ENCODE results near the gene CNOT4.

Gene CNOT4

DNA sequence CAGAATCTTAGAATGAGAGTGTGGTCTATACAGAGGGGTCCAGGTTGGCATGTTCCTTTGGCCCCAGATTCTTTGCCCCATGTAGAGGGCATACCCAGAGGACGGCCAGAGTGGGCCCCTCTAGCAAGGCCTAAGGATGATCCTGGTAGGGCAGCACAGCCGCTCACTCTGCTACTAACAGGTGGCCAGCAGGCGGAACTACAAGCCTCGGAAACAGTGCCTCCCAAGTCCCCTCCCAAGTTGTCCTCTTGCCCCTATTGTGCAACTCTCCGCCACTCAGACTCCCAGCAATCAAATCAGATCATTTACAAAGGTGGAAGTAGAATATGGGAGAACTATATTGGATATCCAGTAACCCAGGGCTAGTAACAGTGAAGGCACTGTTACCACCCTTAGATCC lies 168.9 kb downstream of the CNOT4 start:
- no peaks in the 10 kb centered on the region for H3K9me3 ChIP-seq (ENCODE audit: insufficient read depth, low read length)
- H3K27ac ChIP-seq (ENCODE audit: low read length) = no peak overlapping the region
- H2AFZ ChIP-seq (ENCODE audit: low read depth, low read length) = no peak overlapping the region
- no peaks in the 10 kb centered on the region for H3K36me3 ChIP-seq (replicated peaks; ENCODE audit: low read depth, low read length)
- H3K27me3 ChIP-seq (ENCODE audit: low read depth, low read length) = peaks cover 6% of the 10 kb centered on the region; the same call in 1 of the 2 replicates
- H3K4me2 ChIP-seq (ENCODE audit: low read length) = no peak overlapping the region
- H3K4me3 ChIP-seq (ENCODE audit: low read length) = no peak overlapping the region
- no peaks in the 10 kb centered on the region for H3K4me1 ChIP-seq (ENCODE audit: low read length)
- TF ChIP-seq, protein P1, sequence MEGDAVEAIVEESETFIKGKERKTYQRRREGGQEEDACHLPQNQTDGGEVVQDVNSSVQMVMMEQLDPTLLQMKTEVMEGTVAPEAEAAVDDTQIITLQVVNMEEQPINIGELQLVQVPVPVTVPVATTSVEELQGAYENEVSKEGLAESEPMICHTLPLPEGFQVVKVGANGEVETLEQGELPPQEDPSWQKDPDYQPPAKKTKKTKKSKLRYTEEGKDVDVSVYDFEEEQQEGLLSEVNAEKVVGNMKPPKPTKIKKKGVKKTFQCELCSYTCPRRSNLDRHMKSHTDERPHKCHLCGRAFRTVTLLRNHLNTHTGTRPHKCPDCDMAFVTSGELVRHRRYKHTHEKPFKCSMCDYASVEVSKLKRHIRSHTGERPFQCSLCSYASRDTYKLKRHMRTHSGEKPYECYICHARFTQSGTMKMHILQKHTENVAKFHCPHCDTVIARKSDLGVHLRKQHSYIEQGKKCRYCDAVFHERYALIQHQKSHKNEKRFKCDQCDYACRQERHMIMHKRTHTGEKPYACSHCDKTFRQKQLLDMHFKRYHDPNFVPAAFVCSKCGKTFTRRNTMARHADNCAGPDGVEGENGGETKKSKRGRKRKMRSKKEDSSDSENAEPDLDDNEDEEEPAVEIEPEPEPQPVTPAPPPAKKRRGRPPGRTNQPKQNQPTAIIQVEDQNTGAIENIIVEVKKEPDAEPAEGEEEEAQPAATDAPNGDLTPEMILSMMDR (IDR thresholded peaks at IDR 0.05; ENCODE audit: low read depth, low read length) = no peak
- TF ChIP-seq EZH2phosphoT487 (IDR thresholded peaks at IDR 0.05; ENCODE audit: low read depth) = no peak
- no peaks in the 10 kb centered on the region for H3K79me2 ChIP-seq (ENCODE audit: low read length)
- no peak overlapping the region for H3K9ac ChIP-seq (ENCODE audit: low read length)
- H4K20me1 ChIP-seq (ENCODE audit: insufficient read depth, low read length) = no peaks in the 10 kb centered on the region

DNA sequence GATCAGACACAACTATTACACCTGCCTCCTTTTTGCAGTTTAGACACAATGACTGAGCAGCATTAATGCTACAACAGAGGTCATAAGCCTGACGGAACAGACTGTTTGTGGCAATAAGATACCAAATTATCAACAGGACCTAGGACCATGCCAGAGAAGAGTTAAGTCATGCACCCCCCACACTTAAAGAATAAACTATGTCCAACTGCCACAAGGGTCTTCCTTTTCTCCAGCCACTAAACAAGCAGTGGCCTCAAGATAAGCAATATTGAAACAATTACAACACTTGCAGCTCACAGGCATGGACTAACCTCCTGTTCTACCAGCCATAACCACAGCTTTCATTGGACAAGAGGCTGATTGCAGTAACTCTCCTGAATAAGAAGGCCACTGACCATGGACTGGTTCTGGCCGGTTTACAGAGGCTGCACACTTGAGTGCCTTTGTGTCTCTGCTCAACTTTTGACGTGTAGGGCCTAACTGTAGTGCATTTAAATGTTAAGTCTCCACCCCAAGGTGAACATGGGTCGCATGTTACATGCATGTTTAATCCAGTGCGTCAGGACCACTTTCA lies 171.8 kb downstream of the CNOT4 start:
- Histone ChIP-seq H3K4me1 (ENCODE audit: low read length) (no peaks in the 10 kb centered on the region), H3K79me2 (ENCODE audit: low read length) (no peaks in the 10 kb centered on the region), H3K4me3 (ENCODE audit: low read length) (no peak overlapping the region), H4K20me1 (ENCODE audit: insufficient read depth, low read length) (no peaks in the 10 kb centered on the region), H3K27ac (ENCODE audit: low read length) (no peak overlapping the region), H3K27me3 (ENCODE audit: low read depth, low read length) (no peaks in the 10 kb centered on the region), H2AFZ (ENCODE audit: low read depth, low read length) (no peak overlapping the region), H3K9me3 (ENCODE audit: insufficient read depth, low read length) (no peaks in the 10 kb centered on the region), H3K4me2 (ENCODE audit: low read length) (no peak overlapping the region), H3K36me3 (replicated peaks; ENCODE audit: low read depth, low read length) (no peaks in the 10 kb centered on the region), H3K9ac (ENCODE audit: low read length) (no peak overlapping the region)
- TF ChIP-seq EZH2phosphoT487 (IDR thresholded peaks at IDR 0.05; ENCODE audit: low read depth) = no peak
- TF ChIP-seq, protein P1 (IDR thresholded peaks at IDR 0.05; ENCODE audit: low read depth, low read length) = no peak

DNA sequence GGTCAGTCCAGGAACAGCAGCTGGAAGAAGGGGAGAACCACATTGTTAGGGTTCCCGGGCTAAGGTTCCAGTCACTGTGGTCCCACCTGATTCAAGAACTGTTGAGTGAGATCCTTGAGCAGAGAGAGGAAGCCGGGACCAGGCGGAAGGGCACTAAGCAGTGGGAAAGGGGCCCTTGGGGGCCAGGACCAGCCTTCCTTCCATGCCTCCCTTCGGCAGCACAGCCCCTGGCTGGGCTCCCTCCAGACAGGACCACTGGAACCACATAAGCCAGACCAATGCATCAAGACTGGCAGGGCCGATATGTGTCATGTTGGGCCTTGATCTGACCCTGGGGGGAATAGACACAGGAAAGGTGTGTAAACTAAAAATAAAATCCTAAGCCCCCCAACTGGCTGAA lies 172.4 kb downstream of the CNOT4 start:
- Histone ChIP-seq H3K9ac (ENCODE audit: low read length) (no peak overlapping the region), H2AFZ (ENCODE audit: low read depth, low read length) (no peak overlapping the region), H3K36me3 (replicated peaks; ENCODE audit: low read depth, low read length) (no peaks in the 10 kb centered on the region), H4K20me1 (ENCODE audit: insufficient read depth, low read length) (no peaks in the 10 kb centered on the region), H3K9me3 (ENCODE audit: insufficient read depth, low read length) (no peaks in the 10 kb centered on the region), H3K4me3 (ENCODE audit: low read length) (no peak overlapping the region), H3K4me2 (ENCODE audit: low read length) (no peak overlapping the region), H3K79me2 (ENCODE audit: low read length) (no peaks in the 10 kb centered on the region), H3K27me3 (ENCODE audit: low read depth, low read length) (no peaks in the 10 kb centered on the region), H3K4me1 (ENCODE audit: low read length) (no peaks in the 10 kb centered on the region), H3K27ac (ENCODE audit: low read length) (no peak overlapping the region)
- TF ChIP-seq EZH2phosphoT487 (IDR thresholded peaks at IDR 0.05; ENCODE audit: low read depth) = no peak
- TF ChIP-seq, protein P1 (IDR thresholded peaks at IDR 0.05; ENCODE audit: low read depth, low read length) = no peak

DNA sequence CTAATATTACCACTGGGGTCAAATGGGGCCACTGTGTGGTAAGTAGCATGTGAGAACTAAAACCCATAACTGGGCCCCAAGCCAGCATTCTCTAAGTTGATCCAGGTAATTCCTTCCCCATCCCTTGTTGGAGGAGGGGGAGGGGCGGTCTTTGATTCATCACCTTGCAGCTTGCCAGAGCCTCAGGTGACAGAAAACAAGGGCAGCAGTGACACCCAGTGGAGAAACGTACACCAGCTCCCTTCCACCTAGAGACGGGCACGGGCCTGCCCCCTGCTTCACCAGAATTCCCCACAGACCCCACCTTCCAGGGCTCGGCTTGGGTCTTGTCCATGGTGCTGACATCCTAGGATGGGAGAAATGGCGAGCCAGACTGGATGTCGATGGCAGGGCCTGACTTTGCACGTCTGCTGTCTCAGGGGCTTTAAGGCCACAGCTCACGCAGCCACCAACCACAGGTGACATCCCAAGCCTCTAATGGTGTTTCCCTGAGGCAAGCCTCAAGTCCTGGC lies 174.2 kb downstream of the CNOT4 start:
- Histone ChIP-seq H3K4me2 (ENCODE audit: low read length) (no peak overlapping the region), H3K9ac (ENCODE audit: low read length) (no peak overlapping the region), H3K79me2 (ENCODE audit: low read length) (no peaks in the 10 kb centered on the region), H3K9me3 (ENCODE audit: insufficient read depth, low read length) (no peaks in the 10 kb centered on the region), H4K20me1 (ENCODE audit: insufficient read depth, low read length) (no peaks in the 10 kb centered on the region), H3K27ac (ENCODE audit: low read length) (no peak overlapping the region), H3K27me3 (ENCODE audit: low read depth, low read length) (no peaks in the 10 kb centered on the region), H3K4me1 (ENCODE audit: low read length) (no peaks in the 10 kb centered on the region), H3K36me3 (replicated peaks; ENCODE audit: low read depth, low read length) (no peaks in the 10 kb centered on the region), H2AFZ (ENCODE audit: low read depth, low read length) (no peak overlapping the region), H3K4me3 (ENCODE audit: low read length) (no peak overlapping the region)
- TF ChIP-seq, protein P1 (IDR thresholded peaks at IDR 0.05; ENCODE audit: low read depth, low read length) = peak; percentile 73
- no peak for TF ChIP-seq EZH2phosphoT487 (IDR thresholded peaks at IDR 0.05; ENCODE audit: low read depth)
